ENCODE results near the gene TSC22D4. TPM values are rescaled to one million over a fixed set of nuclear protein-coding genes. Genes with fewer than 3 reads are reported as not detected.
"Not testable (repeated sequence)": the region's sequence is repeated elsewhere in the genome, so short reads cannot be mapped to it uniquely, and the experiment has no call there.

Gene TSC22D4
- polyA plus RNA-seq, 2 of the 4 experiments (the other 2 are of a cell fraction): 7.9 to 28.9 TPM

DNA sequence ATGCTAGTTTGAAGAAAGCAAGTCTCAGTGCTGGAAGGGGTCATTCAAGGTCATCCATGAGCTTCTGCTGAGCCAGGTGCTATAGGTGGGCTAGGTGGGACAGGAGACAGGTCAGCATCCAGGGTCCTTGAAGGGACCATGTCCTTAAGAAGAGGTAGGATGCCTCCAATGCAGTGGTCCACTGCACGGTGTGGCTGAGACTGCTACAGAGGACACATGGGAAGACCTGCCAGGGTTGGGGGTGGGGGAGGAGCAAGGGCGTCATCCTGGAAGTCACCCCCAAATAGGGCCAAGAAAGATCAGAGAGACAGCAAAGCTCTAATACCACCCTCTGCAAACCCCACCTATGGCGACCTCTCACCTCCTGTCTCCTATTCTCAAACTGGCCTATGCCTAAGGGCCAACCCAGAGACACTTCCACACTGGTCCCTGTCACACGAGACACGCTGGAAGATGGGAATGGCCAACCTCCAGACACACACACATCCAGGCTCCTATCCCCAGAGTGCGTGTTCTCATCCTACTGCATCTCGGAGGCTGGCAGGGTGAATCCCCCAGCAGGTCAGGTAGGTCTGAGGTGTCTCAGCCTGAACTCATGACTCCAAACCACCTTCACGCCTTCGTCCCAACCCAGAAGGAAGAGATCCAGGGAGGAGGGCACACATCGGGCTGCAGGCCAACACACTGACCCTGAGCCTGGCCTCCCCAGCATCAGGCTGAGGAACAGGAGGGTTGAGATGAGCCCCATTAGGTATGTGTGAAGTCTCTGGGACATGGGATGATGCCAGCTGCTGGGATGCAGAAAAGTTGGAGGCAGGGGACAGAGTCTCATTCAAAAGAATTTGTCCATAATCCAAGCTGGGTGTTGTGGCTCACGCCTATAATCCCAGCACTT is 37.1 kb downstream of the TSC22D4 start:
- FAIRE-seq: no peak
- no peaks in the 10 kb centered on the region for H3K9me3 ChIP-seq

DNA sequence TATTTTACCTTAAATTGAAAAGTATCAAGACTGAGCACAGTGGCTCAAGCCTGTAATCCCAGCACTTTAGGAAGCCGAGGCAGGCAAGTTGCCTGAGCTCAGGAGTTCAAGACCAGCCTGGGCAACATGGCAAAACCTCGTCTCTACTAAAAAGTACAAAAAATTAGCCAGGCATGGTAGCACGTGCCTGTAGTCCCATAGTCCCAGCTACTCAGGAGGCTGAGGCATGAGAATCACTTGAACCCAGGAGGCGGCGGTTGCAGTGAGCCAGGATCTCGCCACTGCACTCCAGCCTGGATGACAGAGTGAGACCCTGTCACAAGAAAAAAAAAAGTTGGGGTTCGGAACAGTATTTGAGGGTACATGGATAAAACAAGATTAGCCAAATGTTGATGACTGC is 39.8 kb downstream of the TSC22D4 start:
- peaks cover 14% of the 10 kb centered on the region; the same call in 2 of the 3 replicates for H3K4me1 ChIP-seq
- H3K27ac ChIP-seq; H3K9me3 ChIP-seq; DNase-seq (ENCODE audit: low read depth in 1 of 2, low spot score in 1 of 2); FAIRE-seq; ATAC-seq; H3K4me3 ChIP-seq; H3K4me2 ChIP-seq: not testable (repeated sequence)
- whole genome bisulfite sequencing (ENCODE audit: missing lambda C conversion rate): 86% methylated on average over 7 of the region's 7 CpGs
- POLR2A ChIA-PET: interaction anchor here (1.2 kb wide), 1 partner anchor 11 kb away, joined by 3 read pairs; the partner anchor contains the start of gene ZCWPW1
- CTCF ChIA-PET: interaction anchor here (5.1 kb wide), 1 partner anchor 11 kb away, joined by 26 read pairs; no protein-coding TSS in a partner anchor

More for the DNA sequence above, 37.1 kb downstream of the TSC22D4 start:
- no peak for DNase-seq (ENCODE audit: low read depth in 1 of 2, low spot score in 1 of 2)
- CTCF ChIA-PET: interaction anchor here (1.0 to 1.3 kb wide), 3 partner anchors 9 to 27 kb away, joined by 3 to 5 read pairs (median 4); no protein-coding TSS in a partner anchor
- POLR2A ChIA-PET: no interaction called here
- 85% methylated on average over 11 of the region's 11 CpGs for WGBS (ENCODE audit: missing lambda C conversion rate)
- Histone ChIP-seq H3K4me3 (no peak overlapping the region), H3K4me2 (no peak overlapping the region), H3K27ac (no peak overlapping the region), H3K4me1 (peaks cover 13% of the 10 kb centered on the region; the same call in 2 of the 3 replicates)
- TF ChIP-seq GATA3 (IDR thresholded peaks at IDR 0.05; ENCODE audit: borderline replicate concordance): no peak
- TF ChIP-seq SMC3 (IDR thresholded peaks at IDR 0.05): no peak
- TF ChIP-seq NR3C1 (IDR thresholded peaks at IDR 0.05): no peak
- TF ChIP-seq EHF (CRISPR knock-in tag; IDR thresholded peaks at IDR 0.05): no peak
- no peak for TF ChIP-seq PBX3 (IDR thresholded peaks at IDR 0.05)
- TF ChIP-seq ESRRA (IDR thresholded peaks at IDR 0.05; ENCODE audit: borderline replicate concordance, low read length): no peak
- TF ChIP-seq, protein P1, sequence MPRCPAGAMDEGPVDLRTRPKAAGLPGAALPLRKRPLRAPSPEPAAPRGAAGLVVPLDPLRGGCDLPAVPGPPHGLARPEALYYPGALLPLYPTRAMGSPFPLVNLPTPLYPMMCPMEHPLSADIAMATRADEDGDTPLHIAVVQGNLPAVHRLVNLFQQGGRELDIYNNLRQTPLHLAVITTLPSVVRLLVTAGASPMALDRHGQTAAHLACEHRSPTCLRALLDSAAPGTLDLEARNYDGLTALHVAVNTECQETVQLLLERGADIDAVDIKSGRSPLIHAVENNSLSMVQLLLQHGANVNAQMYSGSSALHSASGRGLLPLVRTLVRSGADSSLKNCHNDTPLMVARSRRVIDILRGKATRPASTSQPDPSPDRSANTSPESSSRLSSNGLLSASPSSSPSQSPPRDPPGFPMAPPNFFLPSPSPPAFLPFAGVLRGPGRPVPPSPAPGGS (IDR thresholded peaks at IDR 0.05): no peak
- no peak for TF ChIP-seq ZNF302 (CRISPR knock-in tag; IDR thresholded peaks at IDR 0.05)
- TF ChIP-seq, protein P2, sequence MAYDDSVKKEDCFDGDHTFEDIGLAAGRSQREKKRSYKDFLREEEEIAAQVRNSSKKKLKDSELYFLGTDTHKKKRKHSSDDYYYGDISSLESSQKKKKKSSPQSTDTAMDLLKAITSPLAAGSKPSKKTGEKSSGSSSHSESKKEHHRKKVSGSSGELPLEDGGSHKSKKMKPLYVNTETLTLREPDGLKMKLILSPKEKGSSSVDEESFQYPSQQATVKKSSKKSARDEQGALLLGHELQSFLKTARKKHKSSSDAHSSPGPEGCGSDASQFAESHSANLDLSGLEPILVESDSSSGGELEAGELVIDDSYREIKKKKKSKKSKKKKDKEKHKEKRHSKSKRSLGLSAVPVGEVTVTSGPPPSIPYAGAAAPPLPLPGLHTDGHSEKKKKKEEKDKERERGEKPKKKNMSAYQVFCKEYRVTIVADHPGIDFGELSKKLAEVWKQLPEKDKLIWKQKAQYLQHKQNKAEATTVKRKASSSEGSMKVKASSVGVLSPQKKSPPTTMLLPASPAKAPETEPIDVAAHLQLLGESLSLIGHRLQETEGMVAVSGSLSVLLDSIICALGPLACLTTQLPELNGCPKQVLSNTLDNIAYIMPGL (CRISPR knock-in tag; IDR thresholded peaks at IDR 0.05; ENCODE audit: borderline replicate concordance): no peak
- no peak for TF ChIP-seq RFX5 (IDR thresholded peaks at IDR 0.05)
- no peak for TF ChIP-seq BHLHE40 (IDR thresholded peaks at IDR 0.05; ENCODE audit: low read depth, low read length)
- TF ChIP-seq FOXS1 (CRISPR knock-in tag; IDR thresholded peaks at IDR 0.05): no peak
- no peak for TF ChIP-seq TP53 (CRISPR knock-in tag; IDR thresholded peaks at IDR 0.05)
- no peak for TF ChIP-seq FOSB (CRISPR knock-in tag; IDR thresholded peaks at IDR 0.05)
- TF ChIP-seq PHF8 (IDR thresholded peaks at IDR 0.05; ENCODE audit: borderline replicate concordance, low read depth): no peak
- no peak for TF ChIP-seq CHD4 (IDR thresholded peaks at IDR 0.05; ENCODE audit: borderline replicate concordance)
- no peak for TF ChIP-seq KDM1A (IDR thresholded peaks at IDR 0.05; ENCODE audit: low read depth)
- TF ChIP-seq HOXA7 (CRISPR knock-in tag; IDR thresholded peaks at IDR 0.05): no peak
- TF ChIP-seq HDAC2 (IDR thresholded peaks at IDR 0.05): no peak
- no peak; a peak in 1 of 6 replicates for ATAC-seq

DNA sequence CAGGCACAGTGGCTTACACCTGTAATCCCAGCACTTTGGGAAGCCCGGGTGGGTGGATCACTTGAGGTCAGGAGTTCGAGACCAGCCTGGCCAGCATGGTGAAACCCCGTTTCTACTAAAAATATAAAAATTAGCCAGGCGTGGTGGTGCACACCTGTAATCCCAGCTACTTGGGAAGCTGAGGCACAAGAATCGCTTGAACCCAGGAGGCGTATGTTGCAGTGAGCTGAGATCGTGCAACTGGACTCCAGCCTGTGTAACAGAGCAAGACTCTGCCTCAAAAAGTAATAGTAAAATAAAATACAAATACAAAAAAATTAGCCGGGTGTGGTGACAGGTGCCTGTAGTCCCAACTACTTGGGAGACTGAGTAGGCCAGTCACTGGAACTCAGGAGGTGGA is 40.3 kb downstream of the TSC22D4 start:
- not testable (repeated sequence) for ATAC-seq; FAIRE-seq; H3K4me3 ChIP-seq; H3K27ac ChIP-seq; H3K9me3 ChIP-seq; H3K4me2 ChIP-seq; DNase-seq (ENCODE audit: low read depth in 1 of 2, low spot score in 1 of 2)
- CTCF ChIA-PET: interaction anchor here (5.1 kb wide), 1 partner anchor 11 kb away, joined by 26 read pairs; no protein-coding TSS in a partner anchor
- POLR2A ChIA-PET: interaction anchor here (1.2 to 2.6 kb wide), 2 partner anchors 10 kb away, joined by 3 to 23 read pairs; partner anchors contain the start of genes MEPCE and ZCWPW1
- WGBS (ENCODE audit: missing lambda C conversion rate): 84% methylated on average over 8 of the region's 8 CpGs
- H3K4me1 ChIP-seq: peaks cover 11% of the 10 kb centered on the region; the same call in 1 of the 3 replicates

All from A549 (cell line).